ENCODE data around the gene TTF2. TPM values are rescaled to one million over a fixed set of nuclear protein-coding genes. Genes with fewer than 3 reads are reported as not detected.

The TTF2 gene
- total and polyA plus RNA-seq, 9 of the 15 experiments (the other 6 are each of a cell fraction or from before 2014, with no cell fraction given), result 9.4 to 71.1 (median 42.1) TPM

- TF ChIP-seq POLR3A (IDR thresholded peaks at IDR 0.05; ENCODE audit: borderline replicate concordance, extremely low read depth, insufficient read depth, insufficient read length) (no peak), THRB (CRISPR knock-in tag; conservative IDR thresholded peaks at IDR 0.05) (no peak), DIDO1 (tag; IDR thresholded peaks at IDR 0.05; ENCODE audit: low read depth) (no peak), SOX6 (IDR thresholded peaks at IDR 0.05) (no peak), TCF3 (CRISPR knock-in tag; IDR thresholded peaks at IDR 0.05) (peak; percentile 55), C11orf30 (IDR thresholded peaks at IDR 0.05; ENCODE audit: low read depth) (peak; percentile 78), TRIM25 (IDR thresholded peaks at IDR 0.05; ENCODE audit: borderline replicate concordance) (no peak), NFE2 (IDR thresholded peaks at IDR 0.05; ENCODE audit: low read depth) (peak; percentile 79), CEBPG (CRISPR knock-in tag; IDR thresholded peaks at IDR 0.05) (no peak), CEBPG (tag; conservative IDR thresholded peaks at IDR 0.05 in 1 of 2, IDR thresholded peaks at IDR 0.05 in 1 of 2) (peak in 1 of 2 experiments; percentile 54; a peak in 2 of 4 replicates), BRCA1 (IDR thresholded peaks at IDR 0.05) (no peak), BRCA1 (CRISPR knock-in tag; IDR thresholded peaks at IDR 0.05) (no peak), FOXK2 (conservative IDR thresholded peaks at IDR 0.05 in 1 of 2, IDR thresholded peaks at IDR 0.05 in 1 of 2; ENCODE audit: low read depth in 2 of 2) (no peak), L3MBTL2 (IDR thresholded peaks at IDR 0.05) (no peak), ARID1B (IDR thresholded peaks at IDR 0.05) (peak; percentile 61; the same call in 1 of the 2 replicates), TCF15 (CRISPR knock-in tag; IDR thresholded peaks at IDR 0.05) (no peak), SMC3 (conservative IDR thresholded peaks at IDR 0.05; ENCODE audit: insufficient read depth, low read depth, low read length) (no peak)
These were observed 67.7 kb downstream of the TTF2 start (continued) for GRCh38 chr1:117127795-117128194.

Measured in K562 (cell line).